HepG2 (cell line): Measurements from ENCODE around the gene SUSD3. TPM values are rescaled to one million over a fixed set of nuclear protein-coding genes. Genes with fewer than 3 reads are reported as not detected.

Experiments
- BCL3 ChIP-seq: sonication (generic); formaldehyde crosslinking; IDR thresholded peaks from 2 replicates; pipeline ENCODE4 v1.5.1; 2020; ENCODE audit warnings: mild to moderate bottlenecking, missing genetic modification reagents, moderate library complexity
- FOXO1 ChIP-seq: sonication (generic); formaldehyde crosslinking; IDR thresholded peaks from 2 replicates; pipeline ENCODE4 v1.4.0; 2020; ENCODE audit warnings: missing genetic modification reagents
- HDAC1 ChIP-seq: sonication (generic); formaldehyde crosslinking; IDR thresholded peaks from 2 replicates; pipeline ENCODE4 v1.5.1; 2020; ENCODE audit warnings: mild to moderate bottlenecking, missing genetic modification reagents
- ISL2 ChIP-seq: sonication (generic); formaldehyde crosslinking; IDR thresholded peaks from 2 replicates; pipeline ENCODE4 v1.5.0; 2020; ENCODE audit warnings: missing genetic modification reagents
- KAT2B ChIP-seq: fragments of 150-350 bp; IDR thresholded peaks from 2 replicates; pipeline ENCODE4 v1.6.1; 2014; ENCODE audit warnings: low read depth, low read length, borderline replicate concordance
- MAX ChIP-seq: IDR thresholded peaks from 2 replicates; pipeline ENCODE4 v1.6.1; 2012; ENCODE audit warnings: inconsistent platforms
- SKI ChIP-seq: fragments of 450-650 bp; IDR thresholded peaks from one replicate; pipeline ENCODE4 v1.6.1; 2018; ENCODE audit warnings: mild to moderate bottlenecking; ENCODE audit not compliant: partially characterized antibody
- SP1 ChIP-seq, 2 experiments: fragments of 450-650 bp in 1 of 2; sonication (generic) in 1 of 2; formaldehyde crosslinking in 1 of 2; IDR thresholded peaks; 2 replicates each; pipeline versions ENCODE4 v1.4.0 to v1.6.1; 2016 to 2020; ENCODE audit warnings: missing genetic modification reagents in 1 of 2
- STAT6 ChIP-seq: sonication (generic); formaldehyde crosslinking; IDR thresholded peaks from 2 replicates; pipeline ENCODE4 v1.4.0; 2020; ENCODE audit warnings: missing genetic modification reagents, mild to moderate bottlenecking, borderline replicate concordance
- TEAD2 ChIP-seq: sonication (generic); formaldehyde crosslinking; IDR thresholded peaks from 2 replicates; pipeline ENCODE4 v1.9.0; 2021; ENCODE audit warnings: missing genetic modification reagents
- TERF1 ChIP-seq: sonication (generic); formaldehyde crosslinking; IDR thresholded peaks from 2 replicates; pipeline ENCODE4 v1.8.0; 2022; ENCODE audit warnings: mild to moderate bottlenecking, missing genetic modification reagents, moderate library complexity
- ZBTB38 ChIP-seq: sonication (generic); formaldehyde crosslinking; IDR thresholded peaks from 2 replicates; pipeline ENCODE4 v1.5.1; 2020; ENCODE audit warnings: mild to moderate bottlenecking, missing genetic modification reagents
- ZFAT ChIP-seq: sonication (generic); formaldehyde crosslinking; conservative IDR thresholded peaks from 2 replicates; pipeline ENCODE4 v1.8.1; 2023; ENCODE audit warnings: missing genetic modification reagents, inconsistent platforms
- ZNF251 ChIP-seq: sonication (generic); formaldehyde crosslinking; IDR thresholded peaks from 2 replicates; pipeline ENCODE4 v1.9.0; 2021; ENCODE audit warnings: mild to moderate bottlenecking, missing genetic modification reagents
- ZNF3 ChIP-seq: IDR thresholded peaks from 2 replicates; pipeline ENCODE4 v1.7.0; 2017; ENCODE audit warnings: inconsistent platforms
- ZNF446 ChIP-seq: sonication (generic); formaldehyde crosslinking; IDR thresholded peaks from 2 replicates; pipeline ENCODE4 v1.5.0; 2020; ENCODE audit warnings: mild to moderate bottlenecking, missing genetic modification reagents
- ZNF503 ChIP-seq: sonication (generic); formaldehyde crosslinking; IDR thresholded peaks from 2 replicates; pipeline ENCODE4 v1.4.0; 2020; ENCODE audit warnings: missing genetic modification reagents
- ZNF773 ChIP-seq: sonication (generic); formaldehyde crosslinking; IDR thresholded peaks from 2 replicates; pipeline ENCODE4 v1.4.0; 2020; ENCODE audit warnings: missing genetic modification reagents, borderline replicate concordance
- ZNF800 ChIP-seq: sonication (generic); formaldehyde crosslinking; IDR thresholded peaks from 2 replicates; pipeline ENCODE4 v1.4.0; 2020; ENCODE audit warnings: missing genetic modification reagents
- ZNF883 ChIP-seq: sonication (generic); formaldehyde crosslinking; IDR thresholded peaks from 2 replicates; pipeline ENCODE4 v1.5.1; 2020; ENCODE audit warnings: mild to moderate bottlenecking, missing genetic modification reagents; ENCODE audit errors: not compliant biosample characterization
- ZSCAN21 ChIP-seq: sonication (generic); formaldehyde crosslinking; IDR thresholded peaks from 2 replicates; pipeline ENCODE4 v1.8.0; 2022; ENCODE audit warnings: mild to moderate bottlenecking, missing genetic modification reagents, moderate library complexity, borderline replicate concordance
- polyA plus RNA-seq, 8 experiments: library from polyadenylated mRNA; depleted of rRNA in 3 of 8; stranded (reverse) in 7 of 8; unstranded in 1 of 8; fragments of >200 nt; fragmentation: Illumina TruSeq in 4 of 8; extraction: Trizol in 4 of 8; gene quantifications; 2 replicates each; pipeline versions ENCODE4 v1.2.1 to v1.2.3, GENCODE V29; 2011 to 2016; ENCODE audit warnings: low read depth in 4 of 8, missing spikeins in 1 of 8, mixed read lengths in 1 of 8; ENCODE audit not compliant: insufficient read depth in 1 of 8
- total RNA-seq, 5 experiments: library from RNA; depleted of rRNA; stranded (reverse); fragments of >200 nt; fragmentation: Illumina TruSeq; extraction: Trizol; gene quantifications; 2 replicates each; pipeline ENCODE4 v1.2.3, GENCODE V29; 2016; ENCODE audit warnings: low read depth in 1 of 5

SUSD3 gene
- total and polyA plus RNA-seq, 2 of the 13 experiments (the other 11 are each of a cell fraction or from before 2014, with no cell fraction given): 7.0 to 9.1 TPM

- no peak for TF ChIP-seq ZFAT
- TF ChIP-seq ISL2 (CRISPR knock-in tag): peak; percentile 13; the same call in 1 of the 2 replicates
- 0 out of 2 replicates have a peak, but pooled peaks have one; percentile 15 for TF ChIP-seq TERF1
- 0 out of 2 replicates have a peak, but pooled peaks have one; percentile 16 for TF ChIP-seq ZNF3
- no peak for TF ChIP-seq TEAD2
- no peak for TF ChIP-seq ZNF251 (CRISPR knock-in tag)
- TF ChIP-seq ZBTB38 (CRISPR knock-in tag): peak; percentile 46; the same call in 1 of the 2 replicates
- TF ChIP-seq ZNF800 (CRISPR knock-in tag): 0 out of 2 replicates have a peak, but pooled peaks have one; percentile 8
- TF ChIP-seq SKI: peak; percentile 66
- TF ChIP-seq FOXO1 (CRISPR knock-in tag): 0 out of 2 replicates have a peak, but pooled peaks have one; percentile 12
- no peak; the same call in 1 of the 2 replicates for TF ChIP-seq HDAC1 (CRISPR knock-in tag)
- TF ChIP-seq ZNF883 (CRISPR knock-in tag): peak; percentile 51
- TF ChIP-seq ZNF503 (CRISPR knock-in tag): peak; percentile 79
- no peak for TF ChIP-seq KAT2B
- TF ChIP-seq SP1 (IDR thresholded peaks at IDR 0.05): no peak
- 0 out of 2 replicates have a peak, but pooled peaks have one; percentile 24 for TF ChIP-seq SP1 (CRISPR knock-in tag; IDR thresholded peaks at IDR 0.05)
- TF ChIP-seq STAT6 (CRISPR knock-in tag): 0 out of 2 replicates have a peak, but pooled peaks have one; percentile 2
- 0 out of 2 replicates have a peak, but pooled peaks have one; percentile 52 for TF ChIP-seq BCL3
- TF ChIP-seq ZSCAN21 (CRISPR knock-in tag): peak; percentile 22; the same call in 1 of the 2 replicates
- no peak for TF ChIP-seq ZNF773 (CRISPR knock-in tag)
- TF ChIP-seq MAX: peak; percentile 79
- peak; percentile 55; the same call in 1 of the 2 replicates for TF ChIP-seq ZNF446 (CRISPR knock-in tag)
Observed at GRCh38 chr9:93133681-93134014, 75.1 kb downstream of the SUSD3 start (continued).
